Activated CD8-positive, alpha-beta T cell treated with anti-CD3 and anti-CD28 coated beads for 36 hours (primary cell): ENCODE results near the gene ZBTB38. TPM values are rescaled to one million over a fixed set of nuclear protein-coding genes. Genes with fewer than 3 reads are reported as not detected.
A peak's percentile ranks its signal among the peaks of the same experiment; 100 is the strongest.

Experiments used
- ATAC-seq: fragments of 200-7000 bp; cut with Tn5 transposase; one replicate; pipeline ENCODE4 v1.10.0; 2021; ENCODE audit warnings: mild to moderate bottlenecking, moderate library complexity
- CTCF ChIA-PET: fragments of 350-600 bp; sonication (Branson Sonifier 250); formaldehyde crosslinking; loops from one replicate; lab custom pipeline; 2021; ENCODE audit warnings: antibody characterized with exemption; lab: Charles Lee
- POLR2A ChIA-PET: fragments of 350-600 bp; sonication (Branson Sonifier 250); formaldehyde crosslinking; loops from one replicate; lab custom pipeline; 2021; ENCODE audit warnings: antibody characterized with exemption; lab: Charles Lee
- DNase-seq: peaks from one replicate; pipeline ENCODE4 v3.0.0-alpha.2; 2020
- H3K27ac Mint-ChIP-seq: one replicate; pipeline ENCODE4 v1.8.0; 2021; ENCODE audit warnings: mild to moderate bottlenecking, mixed read lengths
- H3K27me3 Mint-ChIP-seq: one replicate; pipeline ENCODE4 v1.8.0; 2021; ENCODE audit warnings: mixed read lengths
- H3K36me3 Mint-ChIP-seq: one replicate; pipeline ENCODE4 v1.8.0; 2021; ENCODE audit warnings: low read depth, mixed read lengths
- H3K4me1 Mint-ChIP-seq: one replicate; pipeline ENCODE4 v1.8.0; 2021; ENCODE audit warnings: low read depth, mixed read lengths
- H3K4me3 Mint-ChIP-seq: one replicate; pipeline ENCODE4 v1.8.0; 2021; ENCODE audit warnings: mild to moderate bottlenecking, moderate library complexity, mixed read lengths
- H3K9me3 Mint-ChIP-seq: one replicate; pipeline ENCODE4 v1.8.0; 2021; ENCODE audit warnings: mixed read lengths
- CTCF ChIP-seq: fragments of 200-600 bp; IDR thresholded peaks from one replicate; pipeline ENCODE4 v1.8.0; 2022; ENCODE audit warnings: antibody characterized with exemption, mild to moderate bottlenecking
- intact Hi-C: fragments of 100-400 bp; cut with micrococcal nuclease; formaldehyde crosslinking; loops from one replicate; pipeline ENCODE4 v1.10.0; 2022
- total RNA-seq, 2 experiments: library from RNA; stranded (reverse); gene quantifications; one replicate each; pipeline ENCODE4 v1.2.3, GENCODE V29; 2021

ZBTB38 gene
- total RNA-seq, 2 experiments from 2014 or later, result 20.4 to 21.2 TPM

GRCh38 chr3:141323936-141324704 lies 44.2 kb upstream of the ZBTB38 start:
- Mint-ChIP-seq H3K4me3 (no peak overlapping the region), H3K4me1 (peaks cover 38% of the 10 kb centered on the region), H3K27me3 (no peaks in the 10 kb centered on the region), H3K36me3 (peaks cover 5% of the 10 kb centered on the region), H3K9me3 (peaks cover 15% of the 10 kb centered on the region), H3K27ac (no peak overlapping the region)
- ChIA-PET POLR2A (interaction anchor here (0.9 kb wide), 1 partner anchor 36 kb away, joined by 4 read pairs; no protein-coding TSS in a partner anchor), CTCF (interaction anchor here (0.9 to 3.9 kb wide), 7 partner anchors 11 to 237 kb away, joined by 3 to 22 read pairs (median 4); no protein-coding TSS in a partner anchor)
- ATAC-seq, result no peak
- no peak for DNase-seq
- TF ChIP-seq CTCF, result no peak
- intact Hi-C loops, result no loop called here

- Mint-ChIP-seq H3K27me3 (no peaks in the 10 kb centered on the region), H3K4me3 (no peak overlapping the region), H3K9me3 (peaks cover 1% of the 10 kb centered on the region), H3K27ac (no peak overlapping the region), H3K36me3 (no peaks in the 10 kb centered on the region), H3K4me1 (peaks cover 24% of the 10 kb centered on the region)
- DNase-seq (no peak), ATAC-seq (no peak)
- CTCF ChIA-PET, result interaction anchor here (0.7 to 1.5 kb wide), 3 partner anchors 28 to 129 kb away, joined by 3 to 4 read pairs (median 4); no protein-coding TSS in a partner anchor
- TF ChIP-seq CTCF, result no peak
- intact Hi-C loops, result no loop called here
- POLR2A ChIA-PET, result no interaction called here
Observed at GRCh38 chr3:141326123-141326522, 42.2 kb upstream of the ZBTB38 start.

GRCh38 chr3:141326626-141327025 lies 41.7 kb upstream of the ZBTB38 start:
- CTCF ChIA-PET, result interaction anchor here (0.7 to 1.5 kb wide), 3 partner anchors 27 to 128 kb away, joined by 3 to 4 read pairs (median 4); no protein-coding TSS in a partner anchor
- no peaks in the 10 kb centered on the region for H3K36me3 Mint-ChIP-seq
- POLR2A ChIA-PET, result no interaction called here
- no peak overlapping the region for H3K4me3 Mint-ChIP-seq
- intact Hi-C loops, result no loop called here
- TF ChIP-seq CTCF, result no peak
- no peak for ATAC-seq
- DNase-seq, result no peak
- H3K27ac Mint-ChIP-seq, result no peak overlapping the region
- peaks cover 20% of the 10 kb centered on the region for H3K4me1 Mint-ChIP-seq
- peaks cover 1% of the 10 kb centered on the region for H3K9me3 Mint-ChIP-seq
- no peaks in the 10 kb centered on the region for H3K27me3 Mint-ChIP-seq

GRCh38 chr3:141328286-141329166 lies 39.8 kb upstream of the ZBTB38 start:
- Mint-ChIP-seq H3K4me3 (no peak overlapping the region), H3K9me3 (no peaks in the 10 kb centered on the region), H3K27me3 (no peaks in the 10 kb centered on the region), H3K36me3 (no peaks in the 10 kb centered on the region), H3K27ac (peak overlapping the region; percentile 17), H3K4me1 (peaks cover 16% of the 10 kb centered on the region)
- ChIA-PET POLR2A (interaction anchor here (1.5 kb wide), 2 partner anchors 17 to 548 kb away, joined by 3 to 5 read pairs; partner anchors contain the start of gene ATP1B3), CTCF (interaction anchor here (0.9 to 2.4 kb wide), 4 partner anchors 16 to 127 kb away, joined by 4 to 8 read pairs (median 6); no protein-coding TSS in a partner anchor)
- DNase-seq, result peak; percentile 40
- intact Hi-C loops, result no loop called here
- TF ChIP-seq CTCF, result no peak
- ATAC-seq, result peak; percentile 85
